Endothelial cell of umbilical vein (primary cell): ENCODE results near the gene WDR27. TPM values are rescaled to one million over a fixed set of nuclear protein-coding genes. Genes with fewer than 3 reads are reported as not detected.

Source experiments
- BruUV-seq: library from RNA; stranded (reverse); fragments of 400-500 nt; replicated peaks from 2 replicates; lab custom pipeline; 2021; lab: Mats Ljungman, UMichigan
- CTCF ChIA-PET: fragments of 300-600, 350-600 bp; sonication (Branson Sonifier 250); formaldehyde crosslinking; loops from one replicate; lab custom pipeline; 2021; ENCODE audit warnings: antibody characterized with exemption, inconsistent platforms; lab: Charles Lee
- POLR2A ChIA-PET: fragments of 300-600, 350-600 bp; sonication (Branson Sonifier 250); formaldehyde crosslinking; loops from one replicate; lab custom pipeline; 2021; ENCODE audit warnings: antibody characterized with exemption, inconsistent platforms; lab: Charles Lee
- DNase-seq: peaks from one replicate; pipeline ENCODE4 v3.0.0-alpha.2; 2011; ENCODE audit warnings: low read depth, low spot score
- FAIRE-seq: peaks from 2 replicates; lab custom pipeline; 2011; peaks lifted over from hg19 to GRCh38; lab: Jason Lieb, UNC
- H2AFZ ChIP-seq: 2 replicates; pipeline ENCODE4 v1.6.0; 2012; ENCODE audit warnings: low read depth, low read length, control low read depth, inconsistent platforms
- H3K27ac ChIP-seq: 2 replicates; pipeline ENCODE4 v1.5.1; 2011; ENCODE audit warnings: low read depth, mild to moderate bottlenecking, control low read depth, low read length, moderate library complexity; ENCODE audit not compliant: insufficient read depth
- H3K27me3 ChIP-seq, 2 experiments: 2 replicates each; pipeline versions ENCODE4 v1.6.0 to v1.6.1; 2011; ENCODE audit warnings: low read length in 2 of 2, mixed read lengths in 1 of 2; ENCODE audit not compliant: control insufficient read depth in 2 of 2, insufficient read depth in 2 of 2
- H3K36me3 ChIP-seq, 2 experiments: 2 replicates in 1 of 2; 3 replicates in 1 of 2; pipeline ENCODE4 v1.5.1; 2011; ENCODE audit warnings: low read length in 2 of 2, mild to moderate bottlenecking in 1 of 2, moderate library complexity in 1 of 2; ENCODE audit not compliant: control insufficient read depth in 2 of 2, insufficient read depth in 2 of 2; ENCODE audit errors: extremely low read depth in 1 of 2
- H3K4me1 ChIP-seq: 3 replicates; pipeline ENCODE4 v1.5.1; 2011; ENCODE audit warnings: mild to moderate bottlenecking, low read length; ENCODE audit not compliant: control insufficient read depth, insufficient read depth; ENCODE audit errors: extremely low read depth
- H3K4me2 ChIP-seq: 2 replicates; pipeline ENCODE4 v1.6.1; 2011; ENCODE audit warnings: low read length, control low read depth, mixed read lengths; ENCODE audit not compliant: insufficient read depth
- H3K4me3 ChIP-seq, 3 experiments: fragments of 200-600 bp in 1 of 3; sonication (generic), shearing (Covaris generic) in 1 of 3; replicated peaks in 1 of 3; 2 replicates each; pipeline ENCODE4 v1.5.1; 2011 to 2016; ENCODE audit warnings: control low read depth in 3 of 3, low read length in 3 of 3, mild to moderate bottlenecking in 2 of 3, inconsistent platforms in 1 of 3, low read depth in 1 of 3, moderate library complexity in 1 of 3; ENCODE audit not compliant: insufficient read depth in 1 of 3
- H3K79me2 ChIP-seq: 2 replicates; pipeline ENCODE4 v1.6.0; 2012; ENCODE audit warnings: low read length, inconsistent platforms; ENCODE audit not compliant: control insufficient read depth, insufficient read depth
- H3K9ac ChIP-seq: replicated peaks from 2 replicates; pipeline ENCODE3; 2011; ENCODE audit warnings: low read length, control low read depth; ENCODE audit not compliant: insufficient read depth; ENCODE audit errors: extremely low read depth
- H3K9me1 ChIP-seq: replicated peaks from 3 replicates; pipeline ENCODE4 v1.6.0; 2011; ENCODE audit warnings: mild to moderate bottlenecking, low read length; ENCODE audit not compliant: control insufficient read depth, insufficient read depth; ENCODE audit errors: extremely low read depth
- H3K9me3 ChIP-seq: replicated peaks from 2 replicates; pipeline ENCODE4 v1.5.1; 2012; ENCODE audit warnings: low read length, inconsistent platforms; ENCODE audit not compliant: control insufficient read depth, insufficient read depth
- H4K20me1 ChIP-seq: replicated peaks from 2 replicates; pipeline ENCODE3; 2011; ENCODE audit warnings: mild to moderate bottlenecking, low read length; ENCODE audit not compliant: control insufficient read depth, insufficient read depth; ENCODE audit errors: extremely low read depth
- CTCF ChIP-seq, 2 donors: IDR thresholded peaks; 1 replicate in 1 of 2; 2 replicates in 1 of 2; pipeline ENCODE4 v1.5.1; 2011; ENCODE audit warnings: low read length in 2 of 2, mild to moderate bottlenecking in 2 of 2, moderate library complexity in 2 of 2, control low read depth in 1 of 2, inconsistent platforms in 1 of 2, low read depth in 1 of 2; ENCODE audit not compliant: insufficient read depth in 1 of 2; ENCODE audit errors: extremely low read depth in 1 of 2
- EZH2 ChIP-seq: IDR thresholded peaks from 2 replicates; pipeline ENCODE4 v1.6.1; 2012; ENCODE audit warnings: borderline replicate concordance, low read depth, mild to moderate bottlenecking, moderate library complexity, low read length, inconsistent platforms; ENCODE audit not compliant: severe bottlenecking
- FOS ChIP-seq: IDR thresholded peaks from 2 replicates; pipeline ENCODE4 v1.6.1; 2011; ENCODE audit warnings: mild to moderate bottlenecking, low read length, moderate library complexity, borderline replicate concordance; ENCODE audit not compliant: insufficient read depth
- GATA2 ChIP-seq: IDR thresholded peaks from 2 replicates; pipeline ENCODE4 v1.7.0; 2011; ENCODE audit warnings: low read depth, mild to moderate bottlenecking, moderate library complexity, mixed read lengths, low read length; ENCODE audit not compliant: insufficient read length, insufficient read depth
- JUN ChIP-seq: IDR thresholded peaks from 2 replicates; pipeline ENCODE4 v1.6.1; 2011; ENCODE audit warnings: borderline replicate concordance, low read depth; ENCODE audit not compliant: insufficient read length, insufficient read depth
- MAX ChIP-seq: IDR thresholded peaks from 2 replicates; pipeline ENCODE4 v1.6.1; 2011; ENCODE audit not compliant: insufficient read depth, insufficient read length
- MYC ChIP-seq: IDR thresholded peaks from one replicate; pipeline ENCODE4 v1.6.1; 2011; ENCODE audit warnings: mild to moderate bottlenecking, low read depth, low read length
- POLR2A ChIP-seq: IDR thresholded peaks from 2 replicates; pipeline ENCODE4 v1.6.1; 2012; ENCODE audit warnings: low read depth, mild to moderate bottlenecking, control low read depth, low read length
- POLR2AphosphoS5 ChIP-seq: IDR thresholded peaks from 2 replicates; pipeline ENCODE4 v1.6.1; 2012; ENCODE audit warnings: low read depth, mild to moderate bottlenecking, control low read depth, low read length, moderate library complexity; ENCODE audit not compliant: insufficient read depth
- dilution Hi-C: fragments of 300-500 bp; cut with MboI; formaldehyde crosslinking; loops from one replicate; pipeline ENCODE4 v1.15.0; 2019; ENCODE audit warnings: low sequenced_read_pairs; ENCODE audit not compliant: extremely low pct_ligation_motif_present
- intact Hi-C: fragments of 100-400 bp; cut with micrococcal nuclease; formaldehyde crosslinking; loops from one replicate; pipeline ENCODE4 v1.10.0; 2022
- polyA plus RNA-seq, 4 experiments: library from polyadenylated mRNA; depleted of rRNA in 3 of 4; stranded (reverse) in 3 of 4; unstranded in 1 of 4; fragments of >200 nt; gene quantifications; 2 replicates each; pipeline versions ENCODE4 v1.2.1 to v1.2.3, GENCODE V29; 2011 to 2012; ENCODE audit warnings: missing spikeins in 1 of 4
- total RNA-seq: library from RNA; stranded (reverse); gene quantifications from 2 replicates; pipeline ENCODE4 v1.2.3, GENCODE V29; 2021

The WDR27 gene
- total and polyA plus RNA-seq, 2 donors (not counting 3 experiments of a cell fraction or from before 2014, with no cell fraction given): 60.1 to 69.7 TPM

- ChIA-PET CTCF (no interaction called here), POLR2A (no interaction called here)
Measured at GRCh38 chr6:169421586-169422264, 280.1 kb downstream of the WDR27 start.

More at GRCh38 chr6:169421586-169422264, 280.1 kb downstream of the WDR27 start:
- Histone ChIP-seq H3K9me1 (no peaks in the 10 kb centered on the region), H3K27ac (no peak overlapping the region), H3K79me2 (no peaks in the 10 kb centered on the region), H3K9me3 (no peaks in the 10 kb centered on the region), H2AFZ (no peak overlapping the region), H3K4me2 (no peak overlapping the region), H3K9ac (no peak overlapping the region), H3K36me3 (no peaks in the 10 kb centered on the region), H3K4me1 (no peaks in the 10 kb centered on the region), H3K27me3 (no peaks in the 10 kb centered on the region), H3K4me3 (no peak overlapping the region), H4K20me1 (no peaks in the 10 kb centered on the region)
- intact Hi-C loops: loop anchor here (10.0 kb wide), 1 partner anchor 233 kb away; no protein-coding TSS in a partner anchor
- FAIRE-seq (no peak), DNase-seq (no peak)
- dilution Hi-C loops: no loop called here
- no TSS peak for BruUV-seq
- no peak for TF ChIP-seq EZH2
- no peak for TF ChIP-seq POLR2AphosphoS5
- no peak for TF ChIP-seq POLR2A
- no peak for TF ChIP-seq CTCF (IDR thresholded peaks at IDR 0.05; ENCODE audit: extremely low read depth in 1 of 2, insufficient read depth in 1 of 2, low read depth in 1 of 2, low read length in 2 of 2)
- TF ChIP-seq MAX: no peak
- no peak for TF ChIP-seq JUN
- no peak for TF ChIP-seq FOS
- TF ChIP-seq MYC: no peak
- TF ChIP-seq GATA2: no peak
